K562 (cell line): Measurements from ENCODE around the gene FAM204A.

Experiments used
- EZH2 ChIP-seq: IDR thresholded peaks from 2 replicates; pipeline ENCODE4 v1.6.1; 2012; ENCODE audit warnings: low read depth, mild to moderate bottlenecking, inconsistent platforms, low read length, borderline replicate concordance
- FOXA3 ChIP-seq, 2 experiments: fragments of 450-650 bp in 1 of 2; sonication (generic) in 1 of 2; formaldehyde crosslinking; IDR thresholded peaks in 1 of 2; conservative IDR thresholded peaks in 1 of 2; 2 replicates each; pipeline versions ENCODE4 v1.4.0 to v1.8.0; 2020 to 2022; ENCODE audit warnings: mild to moderate bottlenecking in 2 of 2, missing genetic modification reagents in 1 of 2
- MAFK ChIP-seq: IDR thresholded peaks from 2 replicates; pipeline ENCODE4 v1.6.1; 2011; ENCODE audit warnings: low read length, improper control_type of control experiment
- SAFB2 ChIP-seq: fragments of 200-400 bp; formaldehyde crosslinking; IDR thresholded peaks from 2 replicates; pipeline ENCODE4 v1.6.1; 2018; ENCODE audit warnings: borderline replicate concordance, low read length, low read depth, moderate library complexity; ENCODE audit not compliant: severe bottlenecking
- SIN3A ChIP-seq, 2 experiments: fragments of 150-350 bp in 1 of 2; IDR thresholded peaks; 2 replicates each; pipeline ENCODE4 v1.6.1; 2011 to 2016; ENCODE audit warnings: borderline replicate concordance in 2 of 2, low read depth in 2 of 2, low read length in 2 of 2, mild to moderate bottlenecking in 2 of 2, moderate library complexity in 2 of 2; ENCODE audit not compliant: control insufficient read depth in 1 of 2
- TCF7 ChIP-seq: sonication (generic); IDR thresholded peaks from 2 replicates; pipeline ENCODE4 v1.6.1; 2016; ENCODE audit warnings: antibody characterized with exemption, borderline replicate concordance
- ZBTB2 ChIP-seq: fragments of 450-650 bp; IDR thresholded peaks from 2 replicates; pipeline ENCODE4 v1.6.1; 2016; ENCODE audit warnings: antibody characterized with exemption
- TF ChIP-seq, protein P1 (sequence below): sonication (generic); formaldehyde crosslinking; IDR thresholded peaks from 2 replicates; pipeline ENCODE4 v1.8.0; 2022; ENCODE audit warnings: mild to moderate bottlenecking, missing genetic modification reagents

GRCh38 chr10:118273662-118274061 lies 68.5 kb downstream of the FAM204A start:
- TF ChIP-seq SAFB2 (no peak), SIN3A (IDR thresholded peaks at IDR 0.05; ENCODE audit: borderline replicate concordance in 2 of 2, control insufficient read depth in 1 of 2, low read depth in 2 of 2, low read length in 2 of 2) (no peak), FOXA3 (CRISPR knock-in tag; conservative IDR thresholded peaks at IDR 0.05 in 1 of 2, IDR thresholded peaks at IDR 0.05 in 1 of 2) (no peak), ZBTB2 (peak; percentile 40; the same call in 1 of the 2 replicates), MAFK (no peak), TCF7 (no peak), EZH2 (no peak)
- TF ChIP-seq, protein P1, sequence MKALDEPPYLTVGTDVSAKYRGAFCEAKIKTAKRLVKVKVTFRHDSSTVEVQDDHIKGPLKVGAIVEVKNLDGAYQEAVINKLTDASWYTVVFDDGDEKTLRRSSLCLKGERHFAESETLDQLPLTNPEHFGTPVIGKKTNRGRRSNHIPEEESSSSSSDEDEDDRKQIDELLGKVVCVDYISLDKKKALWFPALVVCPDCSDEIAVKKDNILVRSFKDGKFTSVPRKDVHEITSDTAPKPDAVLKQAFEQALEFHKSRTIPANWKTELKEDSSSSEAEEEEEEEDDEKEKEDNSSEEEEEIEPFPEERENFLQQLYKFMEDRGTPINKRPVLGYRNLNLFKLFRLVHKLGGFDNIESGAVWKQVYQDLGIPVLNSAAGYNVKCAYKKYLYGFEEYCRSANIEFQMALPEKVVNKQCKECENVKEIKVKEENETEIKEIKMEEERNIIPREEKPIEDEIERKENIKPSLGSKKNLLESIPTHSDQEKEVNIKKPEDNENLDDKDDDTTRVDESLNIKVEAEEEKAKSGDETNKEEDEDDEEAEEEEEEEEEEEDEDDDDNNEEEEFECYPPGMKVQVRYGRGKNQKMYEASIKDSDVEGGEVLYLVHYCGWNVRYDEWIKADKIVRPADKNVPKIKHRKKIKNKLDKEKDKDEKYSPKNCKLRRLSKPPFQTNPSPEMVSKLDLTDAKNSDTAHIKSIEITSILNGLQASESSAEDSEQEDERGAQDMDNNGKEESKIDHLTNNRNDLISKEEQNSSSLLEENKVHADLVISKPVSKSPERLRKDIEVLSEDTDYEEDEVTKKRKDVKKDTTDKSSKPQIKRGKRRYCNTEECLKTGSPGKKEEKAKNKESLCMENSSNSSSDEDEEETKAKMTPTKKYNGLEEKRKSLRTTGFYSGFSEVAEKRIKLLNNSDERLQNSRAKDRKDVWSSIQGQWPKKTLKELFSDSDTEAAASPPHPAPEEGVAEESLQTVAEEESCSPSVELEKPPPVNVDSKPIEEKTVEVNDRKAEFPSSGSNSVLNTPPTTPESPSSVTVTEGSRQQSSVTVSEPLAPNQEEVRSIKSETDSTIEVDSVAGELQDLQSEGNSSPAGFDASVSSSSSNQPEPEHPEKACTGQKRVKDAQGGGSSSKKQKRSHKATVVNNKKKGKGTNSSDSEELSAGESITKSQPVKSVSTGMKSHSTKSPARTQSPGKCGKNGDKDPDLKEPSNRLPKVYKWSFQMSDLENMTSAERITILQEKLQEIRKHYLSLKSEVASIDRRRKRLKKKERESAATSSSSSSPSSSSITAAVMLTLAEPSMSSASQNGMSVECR (CRISPR knock-in tag): no peak
